EL (cell line): Measurements from ENCODE around the gene GYPC.
"Not testable (repeated sequence)": the region's sequence is repeated elsewhere in the genome, so short reads cannot be mapped to it uniquely, and the experiment has no call there.

Source experiments
- DNase-seq: peaks from one replicate; pipeline ENCODE4 v3.0.0-alpha.2; 2016

The GYPC gene

DNA sequence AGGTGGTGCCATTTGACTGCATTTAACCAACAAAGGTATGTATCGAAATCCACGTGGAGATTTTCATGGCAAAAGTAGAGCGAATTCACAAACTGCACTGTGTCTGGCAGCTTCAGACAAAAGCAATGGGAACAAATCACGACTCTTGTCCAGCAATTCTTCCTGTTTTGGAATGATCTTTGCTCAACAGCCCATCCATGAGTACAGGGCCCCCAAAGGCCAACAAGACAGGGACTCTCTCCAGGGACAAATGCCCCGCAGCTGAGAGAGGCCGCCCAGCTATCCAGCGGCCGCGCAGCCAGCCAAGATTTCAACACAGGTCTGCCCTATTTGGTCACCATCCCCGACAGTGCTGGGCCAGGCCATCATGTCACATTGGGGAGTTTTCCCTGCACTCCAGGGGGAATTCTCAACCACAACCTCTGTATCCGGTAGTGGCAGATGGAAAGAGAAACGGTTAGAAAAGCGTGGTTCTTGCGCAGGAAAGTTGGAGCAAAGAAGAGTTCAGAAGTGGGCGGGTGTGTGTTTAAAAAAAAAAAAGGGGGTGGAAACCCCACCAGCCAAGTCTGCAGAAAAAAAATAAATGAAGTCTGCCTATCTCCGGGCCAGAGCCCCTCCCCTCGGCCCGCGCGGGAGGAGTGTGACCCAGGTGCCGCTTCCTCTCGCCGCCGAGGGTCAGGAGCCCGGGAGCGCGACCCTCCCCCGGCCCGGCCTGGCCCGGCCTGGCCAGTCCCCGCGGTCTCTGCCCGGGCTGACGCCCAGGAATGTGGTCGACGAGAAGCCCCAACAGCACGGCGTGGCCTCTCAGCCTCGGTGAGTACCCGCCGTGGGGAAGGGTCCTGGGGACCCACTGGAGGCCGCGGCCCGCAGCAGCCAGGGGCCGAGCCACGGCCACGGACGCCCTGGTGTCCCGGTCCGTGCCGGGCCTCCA, at the start of gene GYPC:
TSS of gene GYPC (plus strand) at position 659 of the 931 bp plus-strand sequence. CDS start at position 765, 106 bp downstream.
- peak; percentile 62 for DNase-seq

DNA sequence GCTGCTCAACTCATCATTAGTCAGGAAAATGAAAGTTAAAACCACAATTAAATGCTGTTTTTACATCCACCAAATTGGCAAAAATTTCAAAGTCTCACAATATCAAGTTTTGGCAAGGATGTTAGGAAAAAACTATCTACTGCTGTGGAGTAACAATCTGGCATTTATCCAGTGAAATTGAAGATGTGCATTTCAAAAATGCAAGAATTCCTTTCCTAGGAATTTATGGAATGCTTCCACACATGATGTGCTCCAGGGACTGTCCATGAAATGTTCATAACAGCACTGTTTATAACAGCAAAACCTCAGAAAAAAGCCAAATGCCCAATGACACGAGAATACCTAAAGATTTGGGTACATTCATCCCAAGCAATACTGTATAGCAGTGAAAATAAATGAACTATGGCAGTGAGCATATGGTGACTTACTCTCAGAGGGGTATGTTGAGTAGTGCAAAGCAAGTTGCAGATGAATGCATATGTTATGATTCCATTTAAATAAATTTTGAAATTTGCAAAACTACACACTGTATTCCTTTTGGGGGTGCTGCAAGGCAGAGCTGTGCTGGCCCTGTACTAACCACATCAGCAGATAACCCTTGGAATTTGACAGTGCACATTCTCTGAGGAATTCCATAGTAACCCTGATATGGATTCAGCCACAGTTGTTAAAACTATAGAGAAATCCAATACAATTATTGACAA, 41.3 kb upstream of the GYPC start:
- peak; percentile 82 for DNase-seq

DNA sequence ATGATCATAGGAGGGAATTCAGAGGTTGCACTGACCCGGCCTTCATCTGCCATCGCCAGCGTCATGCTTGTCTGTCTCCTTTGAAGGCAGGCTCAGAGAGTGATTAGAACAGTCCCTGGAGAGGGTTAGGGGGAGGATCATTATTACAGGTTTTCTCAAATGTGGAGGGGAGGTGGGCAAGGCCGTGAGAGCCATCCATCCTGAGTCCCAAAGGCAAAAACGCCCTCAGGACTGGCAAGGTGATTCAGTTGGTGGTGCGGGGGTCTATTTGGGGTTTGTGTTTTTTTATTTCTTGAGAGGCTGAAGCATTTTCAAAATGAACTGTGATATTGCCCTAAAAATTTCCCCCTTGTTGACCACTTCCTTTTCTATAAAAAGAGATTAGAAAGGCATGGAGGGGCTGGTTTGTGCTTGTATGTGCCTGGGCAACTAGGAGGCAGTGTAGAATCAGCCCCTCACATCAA, 39.3 kb upstream of the GYPC start:
- DNase-seq, result no peak

- no peak for DNase-seq
These were observed 35.7 kb upstream of the GYPC start for GRCh38 chr2:126620302-126620701.

DNA sequence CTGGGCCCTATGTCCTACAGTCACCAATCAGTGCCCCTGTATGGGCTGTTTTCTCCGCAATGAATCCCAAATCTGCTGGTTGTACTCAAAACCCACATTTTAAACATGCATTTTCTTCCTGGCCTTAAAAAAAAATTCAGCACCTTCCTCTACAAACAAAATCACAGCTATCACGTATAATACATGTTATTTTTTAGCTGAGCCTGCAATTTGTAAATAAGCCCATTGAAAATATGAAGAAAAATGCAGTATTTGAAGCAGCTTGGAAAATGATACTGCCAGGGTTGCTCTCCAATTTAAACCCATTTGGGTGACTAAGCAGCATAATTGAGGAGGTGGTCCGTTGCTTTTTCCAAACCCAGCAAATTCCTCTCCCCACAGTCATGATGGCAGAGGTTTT, 33.0 kb upstream of the GYPC start:
- no peak for DNase-seq

DNA sequence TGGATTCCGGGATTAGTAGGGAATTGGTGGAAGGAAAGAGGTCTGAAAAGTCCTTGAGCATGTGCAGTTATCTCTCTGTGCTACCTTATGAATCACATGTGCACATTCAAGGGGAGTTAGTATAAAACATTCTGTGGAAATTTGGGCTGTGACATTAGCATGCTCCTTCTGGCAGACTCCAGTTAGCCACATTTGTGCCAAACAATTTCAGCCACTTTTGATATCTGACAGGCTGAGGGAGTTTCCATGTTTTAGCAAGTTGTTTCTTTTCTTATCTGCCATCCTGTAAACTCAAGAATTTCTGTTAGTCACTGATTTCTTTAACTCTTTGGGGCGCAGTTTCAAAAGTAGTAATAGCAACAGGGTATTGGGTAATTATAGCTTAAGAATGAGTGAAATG, 28.3 kb upstream of the GYPC start:
- DNase-seq, result no peak

- DNase-seq, result peak; percentile 12
These were observed 21.6 kb upstream of the GYPC start for GRCh38 chr2:126634273-126634861.

GRCh38 chr2:126635281-126635680, 20.7 kb upstream of the GYPC start:
- no peak for DNase-seq

DNA sequence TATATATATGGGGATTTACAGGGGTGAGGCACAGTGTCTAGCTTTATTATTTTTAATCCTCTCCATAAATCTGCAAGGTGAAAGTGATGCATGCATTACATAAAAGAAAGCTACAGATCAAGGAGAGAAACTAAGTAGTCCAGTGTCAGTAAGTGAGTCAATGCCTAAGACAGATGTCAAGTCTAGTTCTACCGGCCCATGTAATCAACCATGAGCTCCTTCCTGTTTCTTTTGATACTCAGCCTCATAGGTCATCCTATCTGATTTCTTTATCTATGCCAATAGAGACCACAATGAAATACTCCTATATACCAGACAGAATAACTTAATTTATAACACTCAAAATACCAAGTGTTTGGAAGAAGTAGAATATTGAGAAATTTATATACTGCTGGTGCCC, 20.2 kb upstream of the GYPC start:
- no peak for DNase-seq

- no peak for DNase-seq
These were observed 18.6 kb upstream of the GYPC start for GRCh38 chr2:126637386-126637785.

- DNase-seq, result no peak
These were observed 17.2 kb upstream of the GYPC start for GRCh38 chr2:126638746-126639145.

GRCh38 chr2:126639276-126639675, 16.7 kb upstream of the GYPC start:
- no peak for DNase-seq

DNA sequence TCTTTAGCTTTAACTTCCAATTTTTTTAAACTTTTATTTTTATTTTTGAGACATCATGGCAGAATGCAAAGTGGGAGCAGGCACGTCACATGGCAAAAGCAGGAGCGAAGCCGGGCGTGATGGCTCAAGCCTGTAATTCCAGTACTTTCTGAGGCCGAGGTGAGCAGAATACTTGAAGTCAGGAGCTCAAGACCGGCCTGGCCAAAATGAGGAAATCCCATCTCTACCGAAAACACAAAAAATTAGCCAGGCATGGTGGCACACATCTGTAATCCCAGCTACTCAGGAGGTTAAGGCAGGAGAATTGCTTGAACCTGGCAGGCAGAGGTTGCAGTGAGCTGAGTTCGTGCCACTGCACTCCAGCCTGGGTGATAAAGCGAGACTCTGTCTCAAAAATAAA, 14.7 kb upstream of the GYPC start:
- DNase-seq, result not testable (repeated sequence)

DNA sequence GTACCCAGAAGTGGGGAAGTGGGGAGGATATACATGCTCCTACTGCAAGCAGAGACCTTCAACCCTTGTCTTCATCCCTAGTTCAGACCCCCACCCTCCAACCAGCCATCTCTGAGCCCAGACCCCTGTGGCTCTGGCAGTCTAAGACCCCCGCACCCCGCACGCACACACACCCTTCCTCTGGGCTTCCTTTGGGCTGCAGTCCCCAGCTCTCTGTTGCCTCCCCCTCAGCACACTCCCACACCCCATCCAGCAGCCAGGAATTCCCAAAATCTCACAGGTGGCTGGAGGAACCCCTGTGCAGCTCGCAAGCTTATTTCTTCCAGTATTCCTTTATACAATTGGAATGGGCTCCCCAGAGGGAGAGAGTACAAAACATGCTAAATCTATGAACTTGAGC, 13.9 kb upstream of the GYPC start:
- DNase-seq, result no peak

GRCh38 chr2:126643431-126643830, 12.5 kb upstream of the GYPC start:
- no peak for DNase-seq

DNA sequence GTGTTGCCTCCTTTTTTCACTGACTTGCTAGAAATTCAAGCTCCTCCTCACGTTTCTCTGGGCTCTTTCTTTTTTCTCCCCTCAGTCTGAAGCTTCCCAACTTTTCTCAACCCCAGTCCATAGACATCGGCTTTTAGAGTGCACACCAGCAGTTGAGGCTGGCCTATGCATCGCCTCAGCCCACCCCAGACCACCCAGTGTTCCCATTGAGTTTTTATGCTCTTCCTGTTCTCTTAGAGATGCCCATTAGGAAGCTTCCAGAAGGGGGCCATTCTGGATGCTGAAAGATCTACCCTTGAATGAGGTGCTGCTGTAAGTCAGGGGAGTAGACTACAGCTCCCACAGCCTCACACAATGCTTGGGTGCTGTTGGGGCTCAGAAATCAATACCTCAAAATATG, 12.0 kb upstream of the GYPC start:
- no peak for DNase-seq

DNA sequence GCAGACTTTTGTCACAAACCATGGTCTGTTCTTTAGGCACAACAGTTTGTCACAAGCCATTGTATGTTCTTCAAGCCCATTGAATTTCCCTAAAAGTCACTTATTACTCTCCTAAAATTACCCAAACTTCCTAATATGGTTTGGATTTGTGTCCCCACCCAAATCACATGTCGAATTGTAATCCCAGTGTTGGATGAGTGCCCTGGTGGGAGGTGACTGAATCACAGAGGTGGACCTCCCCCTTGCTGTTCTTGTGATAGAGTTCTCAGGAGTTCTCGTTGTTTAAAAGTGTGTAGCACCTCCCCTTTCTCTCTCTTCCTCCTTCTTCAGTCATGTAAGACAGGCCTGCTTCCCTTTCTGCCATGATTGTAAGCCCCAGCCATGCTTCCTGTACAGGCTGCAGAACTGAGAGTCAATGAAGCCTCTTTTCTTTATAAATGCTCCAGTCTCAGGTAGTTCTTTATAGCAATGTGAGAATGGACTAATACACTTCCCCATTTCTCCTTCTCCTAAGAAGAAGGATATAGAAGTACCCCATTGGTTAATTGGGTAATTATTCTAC, 11.2 kb upstream of the GYPC start:
- DNase-seq, result no peak

- no peak for DNase-seq
These were observed 10.7 kb upstream of the GYPC start for GRCh38 chr2:126645211-126645618.

DNA sequence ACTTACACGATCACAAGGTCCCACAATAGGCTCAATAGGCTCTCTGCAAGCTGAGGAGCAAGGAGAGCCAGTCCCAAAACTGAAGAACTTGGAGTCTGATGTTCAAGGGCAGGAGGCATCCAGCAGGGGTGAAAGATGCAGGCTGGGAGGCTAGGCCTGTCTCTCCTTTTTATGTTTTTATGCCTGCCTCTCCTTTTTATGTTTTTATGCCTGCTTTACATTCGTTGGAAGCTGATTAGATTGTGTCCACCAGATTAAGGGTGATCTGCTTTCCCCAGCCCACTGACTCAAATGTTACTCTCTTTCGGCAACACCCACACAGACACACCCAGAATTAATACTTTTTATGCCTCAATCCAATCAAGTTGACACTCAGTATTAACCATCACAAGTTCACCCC, 9.9 kb upstream of the GYPC start:
- no peak for DNase-seq

DNA sequence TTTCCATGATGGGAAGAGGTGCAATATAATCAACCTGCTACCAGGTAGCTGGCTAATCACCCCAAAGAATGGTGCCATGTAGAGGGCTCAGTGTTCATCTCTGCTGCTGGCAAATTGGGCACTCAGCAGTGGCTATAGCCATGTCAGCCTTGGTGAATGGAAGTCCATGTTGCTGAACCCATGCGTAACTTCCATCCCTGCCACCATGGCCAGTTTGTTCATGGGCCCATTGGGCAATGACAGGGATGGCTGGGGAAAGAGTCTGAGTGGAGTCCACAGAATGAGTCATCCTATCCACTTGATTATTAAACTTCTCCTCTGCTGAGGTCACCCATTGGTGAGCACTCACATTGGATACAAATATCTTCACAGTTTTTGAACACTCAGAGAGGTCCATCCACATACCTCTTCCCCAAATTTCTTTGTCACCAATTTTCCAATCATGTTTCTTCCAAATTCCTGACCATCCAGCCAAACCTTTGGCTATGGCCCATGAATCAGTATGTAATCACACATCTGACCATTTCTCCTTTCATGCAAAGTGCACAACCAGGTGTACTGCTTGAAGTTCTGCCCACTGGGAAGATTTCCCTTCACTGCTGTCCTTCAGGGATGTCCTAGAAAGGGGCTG, 8.1 kb upstream of the GYPC start:
- not testable (repeated sequence) for DNase-seq

DNA sequence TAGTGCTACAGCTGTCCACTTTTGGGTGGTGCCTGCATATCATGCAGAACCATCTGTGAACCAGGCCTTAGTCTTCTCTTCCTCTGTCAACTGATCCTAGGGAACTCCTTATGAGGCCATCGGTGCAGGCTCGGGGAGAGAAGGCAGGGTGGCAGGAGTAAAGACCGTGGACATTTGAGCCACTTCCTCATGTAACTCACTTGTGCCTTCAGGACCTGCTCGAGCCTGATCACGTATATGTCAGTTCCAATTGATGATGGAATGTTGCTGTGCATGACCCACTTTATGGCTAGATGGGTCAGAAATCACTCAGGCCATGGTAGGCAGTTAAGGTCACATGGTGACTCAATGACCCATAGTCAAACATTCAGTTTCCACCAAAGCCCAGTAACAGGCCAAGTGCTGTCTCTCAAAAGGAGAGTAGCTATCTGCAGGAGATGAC, 7.6 kb upstream of the GYPC start:
- DNase-seq, result not testable (repeated sequence)

DNA sequence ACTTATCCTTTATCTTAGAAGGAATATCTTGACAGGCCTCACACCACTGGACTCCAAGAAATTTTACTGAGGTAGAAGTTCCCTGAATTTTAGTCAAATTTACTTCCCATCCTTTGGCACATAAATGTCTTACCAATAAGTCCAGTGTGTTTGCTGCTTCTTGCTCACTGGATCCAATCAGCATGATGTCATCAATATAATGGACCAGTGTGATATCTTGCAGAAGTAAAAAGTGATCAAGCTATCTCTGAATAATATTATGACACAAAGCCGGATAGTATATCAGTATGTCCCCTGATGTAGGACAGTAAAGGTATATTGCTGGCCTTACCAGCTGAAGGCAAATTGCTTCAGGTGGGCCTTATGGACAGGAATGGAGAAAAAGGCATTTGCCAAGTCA, 6.9 kb upstream of the GYPC start:
- DNase-seq, result no peak

DNA sequence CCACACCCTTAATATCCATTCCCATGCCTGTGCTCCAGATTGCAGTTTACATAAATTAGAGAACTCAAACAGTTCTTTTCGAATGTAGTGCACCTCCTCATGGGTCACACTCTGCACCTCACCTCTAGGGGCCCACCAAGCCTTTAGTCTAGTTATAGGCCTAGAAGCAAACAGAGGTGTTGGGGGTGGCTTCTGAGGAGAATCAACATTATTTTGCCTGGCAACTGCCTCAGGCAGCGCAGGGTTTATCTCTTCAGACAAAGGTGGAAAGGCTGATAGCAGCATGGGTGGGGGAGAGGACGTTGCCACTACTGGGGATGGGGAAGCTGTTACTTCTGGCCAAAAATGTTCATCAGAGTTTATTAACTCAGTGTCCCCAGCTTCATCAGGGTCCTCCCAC, 5.0 kb upstream of the GYPC start:
- no peak for DNase-seq
